K562 (cell line): ENCODE measurements around the gene PIM3. TPM values are rescaled to one million over a fixed set of nuclear protein-coding genes. Genes with fewer than 3 reads are reported as not detected.

Source experiments
- KDM5B ChIP-seq: fragments of 200-600 bp; sonication (generic); IDR thresholded peaks from 2 replicates; pipeline ENCODE4 v1.6.1; 2012; ENCODE audit warnings: low read depth, mild to moderate bottlenecking, moderate library complexity, low read length, control low read depth, inconsistent platforms; ENCODE audit not compliant: insufficient replicate concordance
- KHSRP ChIP-seq: fragments of 450-650 bp; IDR thresholded peaks from 2 replicates; pipeline ENCODE4 v1.6.1; 2017
- USF2 ChIP-seq: sonication (generic); formaldehyde crosslinking; IDR thresholded peaks from 2 replicates; pipeline ENCODE4 v1.5.0; 2020; ENCODE audit warnings: missing genetic modification reagents
- ZHX1 ChIP-seq: fragments of 150-350 bp; conservative IDR thresholded peaks from 2 replicates; pipeline ENCODE4 v1.6.1; 2014; ENCODE audit warnings: low read length
- ZNF395 ChIP-seq: fragments of 200-800 bp; sonication (Bioruptor generic); IDR thresholded peaks from 2 replicates; pipeline ENCODE4 v1.6.1; 2017; ENCODE audit warnings: missing genetic modification characterization, missing compliant biosample characterization
- polyA plus RNA-seq, 8 experiments: library from polyadenylated mRNA; depleted of rRNA in 4 of 8; stranded (reverse) in 5 of 8; unstranded in 3 of 8; fragments of >200 nt; fragmentation: Nextera tagmentation in 2 of 8; fragmentation: Illumina TruSeq in 1 of 8; extraction: Ambion mirVana in 2 of 8; extraction: Trizol in 1 of 8; gene quantifications; 2 replicates each; pipeline versions ENCODE4 v1.2.1 to v1.2.3, GENCODE V29; 2011 to 2014; ENCODE audit warnings: inconsistent platforms in 1 of 8, missing spikeins in 1 of 8
- total RNA-seq, 7 experiments: library from RNA; depleted of rRNA in 6 of 7; stranded (reverse); fragments of >200 nt in 6 of 7; fragmentation: Illumina TruSeq in 2 of 7; extraction: Trizol in 2 of 7; gene quantifications; 2 replicates each; pipeline versions ENCODE4 v1.2.1 to v1.2.3, GENCODE V29; 2011 to 2021; ENCODE audit warnings: low replicate concordance in 1 of 7
- TF ChIP-seq, protein P1 (sequence below): fragments of 250-450 bp; sonication (Bioruptor Pico); IDR thresholded peaks from 2 replicates; pipeline ENCODE4 v1.4.0; 2020; ENCODE audit warnings: mild to moderate bottlenecking
- TF ChIP-seq, protein P2 (sequence below): sonication (generic); formaldehyde crosslinking; IDR thresholded peaks from 2 replicates; pipeline ENCODE4 v1.9.0; 2022; ENCODE audit warnings: mild to moderate bottlenecking, missing genetic modification reagents

PIM3 gene
- total and polyA plus RNA-seq, 9 of the 15 experiments (the other 6 are each of a cell fraction or from before 2014, with no cell fraction given): 0.24 to 40.5 (median 5.3) TPM

GRCh38 chr22:49962012-49962750 is 1.6 kb downstream of the PIM3 start (continued):
- TF ChIP-seq ZHX1 (no peak), ZNF395 (CRISPR knock-in tag) (0 out of 2 replicates have a peak, but pooled peaks have one; percentile 52), USF2 (CRISPR knock-in tag) (peak; percentile 64), KDM5B (peak; percentile 23), KHSRP (no peak)
- TF ChIP-seq, protein P1, sequence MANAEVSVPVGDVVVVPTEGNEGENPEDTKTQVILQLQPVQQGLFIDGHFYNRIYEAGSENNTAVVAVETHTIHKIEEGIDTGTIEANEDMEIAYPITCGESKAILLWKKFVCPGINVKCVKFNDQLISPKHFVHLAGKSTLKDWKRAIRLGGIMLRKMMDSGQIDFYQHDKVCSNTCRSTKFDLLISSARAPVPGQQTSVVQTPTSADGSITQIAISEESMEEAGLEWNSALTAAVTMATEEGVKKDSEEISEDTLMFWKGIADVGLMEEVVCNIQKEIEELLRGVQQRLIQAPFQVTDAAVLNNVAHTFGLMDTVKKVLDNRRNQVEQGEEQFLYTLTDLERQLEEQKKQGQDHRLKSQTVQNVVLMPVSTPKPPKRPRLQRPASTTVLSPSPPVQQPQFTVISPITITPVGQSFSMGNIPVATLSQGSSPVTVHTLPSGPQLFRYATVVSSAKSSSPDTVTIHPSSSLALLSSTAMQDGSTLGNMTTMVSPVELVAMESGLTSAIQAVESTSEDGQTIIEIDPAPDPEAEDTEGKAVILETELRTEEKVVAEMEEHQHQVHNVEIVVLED: 0 out of 2 replicates have a peak, but pooled peaks have one; percentile 53
- TF ChIP-seq, protein P2, sequence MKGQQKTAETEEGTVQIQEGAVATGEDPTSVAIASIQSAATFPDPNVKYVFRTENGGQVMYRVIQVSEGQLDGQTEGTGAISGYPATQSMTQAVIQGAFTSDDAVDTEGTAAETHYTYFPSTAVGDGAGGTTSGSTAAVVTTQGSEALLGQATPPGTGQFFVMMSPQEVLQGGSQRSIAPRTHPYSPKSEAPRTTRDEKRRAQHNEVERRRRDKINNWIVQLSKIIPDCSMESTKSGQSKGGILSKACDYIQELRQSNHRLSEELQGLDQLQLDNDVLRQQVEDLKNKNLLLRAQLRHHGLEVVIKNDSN (CRISPR knock-in tag): peak; percentile 57
